ENCODE results near the gene ZMYM2.

Gene ZMYM2

DNA sequence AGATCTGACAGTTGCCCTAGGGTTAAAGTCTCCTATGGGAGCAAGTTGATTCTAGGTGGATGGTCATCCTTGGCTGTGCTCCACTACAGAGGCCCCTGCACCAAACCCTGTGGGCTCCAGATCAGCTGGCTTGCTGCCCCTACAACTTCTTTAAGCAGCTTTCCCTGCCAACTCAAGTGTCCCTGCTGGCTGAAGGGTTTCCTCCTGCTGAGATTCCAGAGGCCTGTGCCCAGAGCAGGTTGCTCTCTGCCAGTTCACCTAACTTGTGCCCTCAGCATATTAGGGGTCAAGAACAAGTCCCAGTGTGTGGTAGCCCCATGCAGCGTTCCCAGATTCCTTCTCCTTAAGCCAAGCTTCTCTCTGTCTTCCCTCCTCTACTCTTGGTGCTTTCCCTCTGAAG is 85.6 kb downstream of the ZMYM2 start:
- DNase-seq (ENCODE audit: low read depth, low spot score) = no peak

DNA sequence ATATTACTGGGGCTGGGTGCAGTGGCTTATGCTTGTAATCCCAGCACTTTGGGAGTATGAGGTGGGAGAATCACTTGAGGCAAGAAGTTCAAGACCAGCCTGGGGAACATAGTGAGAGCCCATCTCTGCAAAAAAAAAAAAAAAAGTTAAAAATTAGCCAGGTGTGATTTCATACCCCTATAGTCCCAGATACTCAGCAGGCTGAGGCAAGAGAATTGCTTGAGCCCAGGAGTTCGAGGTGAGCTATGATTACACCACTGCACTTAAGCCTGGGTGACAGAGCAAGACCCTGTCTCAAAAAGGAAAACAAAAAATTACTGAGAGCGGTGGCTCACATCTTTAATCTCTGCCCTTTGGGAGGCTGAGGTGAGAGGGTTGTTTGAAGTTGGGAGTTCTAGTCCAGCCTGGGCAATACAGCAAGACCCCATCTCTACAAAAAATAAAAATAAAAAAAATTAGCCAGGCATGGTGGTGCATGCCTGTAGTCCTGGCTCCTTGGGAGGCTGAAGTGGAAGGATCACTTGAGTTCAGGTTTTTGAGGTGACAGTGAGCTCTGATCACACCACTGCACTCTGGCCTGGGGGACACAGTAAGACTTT is 87.5 kb downstream of the ZMYM2 start:
- no peak for DNase-seq (ENCODE audit: low read depth, low spot score)

DNA sequence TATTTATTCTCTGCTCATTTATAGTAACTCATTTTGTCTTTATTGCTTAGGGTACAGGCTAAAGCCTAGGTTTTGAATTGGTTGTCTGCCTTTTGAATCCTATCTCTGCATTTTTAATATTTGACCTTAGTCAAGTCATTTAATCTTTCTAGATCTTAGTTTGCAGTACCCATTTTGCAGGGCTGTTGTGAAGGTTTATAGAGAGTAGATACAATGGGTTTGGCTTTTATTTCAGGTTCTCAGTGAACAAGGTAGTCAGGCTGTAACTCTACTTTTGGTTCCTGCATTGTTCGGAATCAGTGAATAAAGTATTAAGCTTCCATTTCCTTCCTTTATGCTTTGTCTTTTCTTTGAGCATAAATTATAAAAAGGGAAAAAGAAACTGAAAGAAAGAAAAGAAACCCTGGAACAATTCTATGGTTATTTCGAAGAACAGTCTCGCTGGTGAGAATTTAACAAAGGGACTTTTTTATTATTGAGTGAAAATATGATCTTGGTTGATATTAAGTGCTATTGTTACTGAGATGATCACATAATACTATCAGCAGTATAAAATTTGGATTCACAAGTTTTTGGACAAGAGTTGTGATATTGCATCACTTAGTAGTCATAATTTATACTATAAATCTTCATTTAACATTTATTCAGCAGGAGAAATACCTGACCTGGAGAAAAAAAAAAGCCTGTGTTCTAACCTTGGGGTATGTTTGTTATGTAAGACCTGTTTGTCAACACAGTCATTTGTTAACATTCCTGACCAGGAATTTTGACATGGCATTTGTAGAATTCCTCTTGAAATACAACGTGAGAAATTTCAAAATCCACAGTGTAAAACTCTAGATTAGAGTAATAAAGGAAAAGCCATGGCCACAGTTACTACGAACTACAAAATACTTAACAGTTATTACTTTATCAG is 91.3 kb downstream of the ZMYM2 start:
- DNase-seq (ENCODE audit: low read depth, low spot score) = no peak

DNA sequence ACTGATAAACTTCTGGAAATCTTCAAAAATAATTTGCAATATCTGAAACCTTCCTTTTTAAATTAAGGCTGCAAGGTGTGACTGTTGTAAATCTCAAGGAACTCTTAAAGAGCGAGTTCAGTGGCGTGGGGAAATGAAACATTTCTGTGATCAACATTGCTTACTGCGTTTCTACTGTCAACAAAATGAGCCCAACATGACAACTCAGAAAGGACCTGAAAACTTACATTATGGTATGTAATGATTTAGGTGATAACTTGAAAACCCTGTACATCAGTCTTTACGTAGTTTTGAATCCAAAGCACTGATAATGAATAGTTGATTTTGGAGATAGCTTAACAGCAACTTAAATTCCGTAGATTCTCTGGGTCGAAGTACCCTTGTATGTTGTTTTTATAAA is 92.8 kb downstream of the ZMYM2 start:
- no peak for DNase-seq (ENCODE audit: low read depth, low spot score)

DNA sequence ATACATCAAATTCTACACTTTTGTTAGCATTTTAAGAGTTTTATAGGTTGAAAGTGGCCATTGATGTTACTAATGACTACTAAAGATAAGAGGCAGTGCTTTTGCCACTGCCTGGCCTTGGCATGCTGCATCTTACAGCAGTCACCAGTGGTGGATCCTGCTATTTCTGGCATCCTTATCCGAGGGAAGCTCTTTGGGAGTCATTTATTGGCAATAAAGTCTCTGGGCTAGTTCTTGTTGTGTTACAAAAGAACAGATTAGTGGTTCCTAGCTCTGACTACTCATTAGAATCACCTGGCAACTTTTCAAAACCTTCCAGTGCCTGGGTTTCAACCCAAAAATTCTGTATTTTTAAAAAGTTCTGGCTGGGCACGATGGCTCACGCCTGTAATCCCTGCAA is 94.5 kb downstream of the ZMYM2 start:
- DNase-seq (ENCODE audit: low read depth, low spot score) = no peak

DNA sequence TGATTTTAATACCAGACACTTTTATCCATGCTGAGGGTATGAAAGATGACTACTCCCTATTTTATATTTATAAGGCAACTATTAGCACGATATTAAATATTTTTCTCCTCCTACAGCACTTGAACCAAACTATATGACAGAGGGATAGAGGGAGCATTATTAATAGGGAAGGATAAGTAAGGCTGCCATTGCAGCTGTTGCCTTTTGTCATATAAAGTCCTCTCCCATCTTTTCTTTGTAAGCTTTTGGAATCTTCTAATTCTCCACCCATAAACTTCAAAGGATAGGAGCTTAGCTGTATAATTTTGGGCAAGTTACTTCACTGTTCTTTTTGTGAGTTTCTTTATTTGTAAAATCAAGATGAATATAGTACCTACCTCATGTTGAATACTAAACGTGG is 95.4 kb downstream of the ZMYM2 start:
- no peak for DNase-seq (ENCODE audit: low read depth, low spot score)

DNA sequence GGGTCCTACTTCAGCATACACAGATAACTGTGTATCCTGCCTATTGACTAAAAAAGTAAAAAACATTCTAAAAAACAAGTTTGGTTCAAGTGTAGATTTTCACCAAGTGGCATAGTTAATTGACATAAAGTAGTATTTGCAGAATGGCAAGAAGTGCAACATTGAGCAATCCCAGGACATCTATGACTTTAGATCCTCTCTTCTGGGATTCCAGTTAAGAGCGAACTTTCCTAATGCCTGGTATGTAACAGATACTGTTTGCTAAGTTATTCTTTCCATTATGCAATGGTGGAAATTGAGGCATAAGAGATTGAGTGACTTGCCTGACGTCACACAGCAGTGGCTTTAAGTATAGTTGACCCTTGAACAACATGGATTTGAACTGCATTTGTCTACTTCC is 96.1 kb downstream of the ZMYM2 start:
- DNase-seq (ENCODE audit: low read depth, low spot score) = no peak

DNA sequence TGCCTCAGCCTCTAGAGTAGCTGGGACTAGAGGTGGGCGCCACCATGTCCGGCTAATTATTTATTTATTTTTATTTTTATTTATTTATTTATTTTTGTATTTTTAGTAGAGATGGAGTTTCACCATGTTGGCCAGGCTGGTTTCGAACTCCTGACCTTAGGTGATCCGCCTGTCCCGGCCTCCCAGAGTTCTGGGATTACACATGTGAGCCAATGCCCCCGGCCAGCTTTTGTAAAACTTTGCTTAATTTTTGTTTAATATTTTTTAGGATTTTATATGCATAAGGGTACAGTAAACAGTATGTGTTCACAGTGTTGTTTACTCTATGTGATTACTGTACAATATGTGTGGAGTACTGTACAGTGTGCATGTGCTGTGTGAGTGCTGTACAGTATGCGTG is 98.7 kb downstream of the ZMYM2 start:
- no peak for DNase-seq (ENCODE audit: low read depth, low spot score)

DNA sequence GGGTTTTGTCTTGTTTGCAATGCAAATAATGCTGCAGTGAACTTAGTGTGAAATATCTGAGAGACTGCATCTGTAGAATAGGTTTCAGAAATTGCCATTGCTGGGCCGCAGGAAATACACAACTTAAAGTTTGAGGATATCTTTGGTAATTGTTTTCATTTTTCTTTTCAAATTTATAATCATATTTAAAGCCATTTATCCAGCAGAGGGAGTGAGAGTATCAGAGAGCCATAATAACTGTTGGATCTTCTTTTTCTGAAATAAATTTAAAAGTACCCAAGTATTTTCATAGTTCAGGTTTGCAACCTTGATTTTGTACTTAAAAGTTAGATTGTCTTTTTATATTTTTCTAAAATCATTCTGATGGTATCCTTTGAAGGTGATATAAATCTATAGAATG is 99.4 kb downstream of the ZMYM2 start:
- DNase-seq (ENCODE audit: low read depth, low spot score) = no peak

DNA sequence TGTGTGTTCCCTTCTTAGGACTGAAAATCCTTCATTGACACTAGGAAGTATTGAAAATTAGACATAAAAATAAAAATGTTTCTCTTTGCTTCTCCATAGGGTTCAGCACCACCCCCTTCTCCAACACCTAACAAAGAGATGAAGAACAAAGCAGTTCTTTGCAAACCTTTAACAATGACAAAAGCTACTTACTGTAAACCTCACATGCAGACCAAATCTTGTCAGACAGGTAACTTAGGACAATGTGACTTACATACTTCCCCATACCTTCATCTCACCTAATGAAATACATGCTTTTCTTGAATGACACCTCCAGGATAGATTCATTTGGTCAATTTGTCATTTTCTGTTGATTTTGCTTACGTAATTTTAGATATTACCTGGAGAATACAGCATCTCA is 99.9 kb downstream of the ZMYM2 start:
- DNase-seq (ENCODE audit: low read depth, low spot score) = no peak

DNA sequence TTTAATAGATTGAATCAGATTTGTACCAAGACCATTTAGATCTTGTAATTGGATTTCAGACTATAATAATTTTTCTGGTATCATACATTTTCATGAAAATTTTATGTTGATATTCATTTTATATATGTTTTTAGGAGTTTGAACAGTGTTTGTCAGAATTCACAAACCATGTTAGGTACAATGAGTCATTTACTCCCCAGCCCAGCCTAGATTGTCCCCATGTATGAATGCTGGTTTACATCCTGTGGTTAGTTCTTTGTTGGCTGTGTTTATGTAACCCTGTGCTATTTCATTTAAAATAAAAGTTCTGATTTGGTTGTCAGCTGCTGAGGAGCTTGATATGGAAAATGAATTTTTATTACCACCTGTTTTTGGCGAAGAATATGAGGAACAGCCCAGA is 105.6 kb downstream of the ZMYM2 start:
- no peak for DNase-seq (ENCODE audit: low read depth, low spot score)

DNA sequence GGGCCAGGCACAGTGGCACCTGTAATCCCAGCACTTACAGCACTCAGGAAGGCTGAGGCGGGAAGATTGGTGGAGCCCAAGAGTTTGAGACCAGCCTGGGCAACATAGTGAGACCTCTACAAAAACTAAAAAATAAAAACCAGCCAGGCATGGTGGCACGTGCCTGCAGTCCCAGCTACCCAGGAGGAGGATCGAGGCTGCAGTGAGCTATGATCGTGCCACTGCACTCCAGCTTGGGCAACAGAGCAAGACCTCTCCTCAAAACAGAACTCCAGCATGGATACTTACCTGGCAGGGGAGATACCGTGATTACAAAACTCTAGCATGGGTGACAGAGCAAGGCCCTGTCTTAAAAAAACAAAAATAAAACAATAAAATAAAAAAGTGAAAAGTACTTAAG is 107.0 kb downstream of the ZMYM2 start:
- DNase-seq (ENCODE audit: low read depth, low spot score) = no peak

DNA sequence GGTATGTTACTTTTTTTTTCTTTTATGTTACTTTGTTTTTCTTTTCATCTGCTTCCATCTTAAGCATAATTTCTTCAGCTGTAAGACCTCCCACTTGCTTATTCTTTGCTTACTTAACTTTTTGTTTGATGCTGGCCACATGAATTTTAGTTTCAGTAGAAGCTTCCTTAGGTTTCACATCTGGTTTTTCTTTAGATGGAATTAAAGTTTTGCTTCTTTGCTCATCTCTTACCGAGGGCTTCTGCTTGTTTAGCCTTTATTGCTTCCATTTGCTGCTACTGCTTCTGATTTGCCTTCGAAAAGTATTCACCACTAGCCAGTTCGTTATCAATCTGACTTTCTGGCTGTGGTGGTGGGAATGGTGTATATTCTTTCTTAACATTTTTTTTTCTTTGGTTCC is 111.4 kb downstream of the ZMYM2 start:
- DNase-seq (ENCODE audit: low read depth, low spot score) = no peak

DNA sequence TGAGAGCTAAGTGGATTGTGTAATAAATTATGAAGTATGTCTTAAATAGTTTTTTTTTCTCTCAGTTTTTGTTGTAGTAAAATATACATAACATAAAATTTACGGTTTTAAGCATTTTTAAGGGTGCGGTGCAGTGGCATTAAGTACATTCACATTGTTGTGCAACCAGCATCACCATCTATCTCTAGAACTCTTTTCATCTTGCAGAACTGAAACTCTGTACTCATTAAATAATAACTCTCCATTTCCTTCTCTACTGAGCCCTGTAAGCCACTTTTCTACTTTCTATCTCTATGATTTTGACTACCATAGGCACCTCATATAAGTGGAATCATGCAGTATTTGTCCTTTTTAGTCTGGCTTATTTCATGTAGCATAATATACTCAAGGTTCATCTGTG is 115.2 kb downstream of the ZMYM2 start:
- DNase-seq (ENCODE audit: low read depth, low spot score) = no peak

DNA sequence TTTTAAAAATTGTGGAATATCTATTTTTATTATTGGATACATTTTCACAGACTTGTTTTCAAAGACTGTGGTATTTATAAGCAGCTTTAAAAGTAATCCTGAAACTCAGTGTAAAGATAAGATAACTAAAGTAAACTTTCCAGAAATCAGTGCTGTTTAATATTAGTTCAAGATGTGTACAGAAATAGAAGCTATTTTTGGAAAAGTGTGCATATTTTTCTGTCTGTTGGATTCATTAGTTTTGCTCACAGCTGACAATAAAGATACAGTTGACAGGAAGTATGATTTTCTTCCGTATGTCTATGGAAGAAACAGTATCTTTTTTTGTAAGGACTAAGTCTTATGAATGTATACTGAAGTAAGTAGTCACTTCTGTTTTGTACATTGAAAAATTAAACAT is 116.4 kb downstream of the ZMYM2 start:
- DNase-seq (ENCODE audit: low read depth, low spot score) = no peak

DNA sequence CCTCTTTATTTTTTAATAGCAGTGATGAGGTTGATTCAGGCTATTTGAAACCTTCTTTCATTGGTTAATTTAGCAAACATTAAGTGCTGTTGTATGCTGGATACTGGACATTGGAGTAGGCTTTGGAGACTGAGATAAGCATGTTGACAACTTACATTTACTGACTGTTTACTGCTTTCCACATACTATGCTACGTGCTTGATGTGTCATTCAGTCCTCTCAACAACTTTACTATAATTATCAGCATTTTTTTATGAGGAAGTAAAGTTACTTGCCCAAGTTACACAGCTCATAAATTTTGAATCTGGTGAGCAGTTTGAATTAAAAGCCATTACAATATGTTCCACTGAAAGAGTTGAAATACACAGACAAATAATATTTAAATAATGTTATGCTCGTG is 118.6 kb downstream of the ZMYM2 start:
- DNase-seq (ENCODE audit: low read depth, low spot score) = no peak

DNA sequence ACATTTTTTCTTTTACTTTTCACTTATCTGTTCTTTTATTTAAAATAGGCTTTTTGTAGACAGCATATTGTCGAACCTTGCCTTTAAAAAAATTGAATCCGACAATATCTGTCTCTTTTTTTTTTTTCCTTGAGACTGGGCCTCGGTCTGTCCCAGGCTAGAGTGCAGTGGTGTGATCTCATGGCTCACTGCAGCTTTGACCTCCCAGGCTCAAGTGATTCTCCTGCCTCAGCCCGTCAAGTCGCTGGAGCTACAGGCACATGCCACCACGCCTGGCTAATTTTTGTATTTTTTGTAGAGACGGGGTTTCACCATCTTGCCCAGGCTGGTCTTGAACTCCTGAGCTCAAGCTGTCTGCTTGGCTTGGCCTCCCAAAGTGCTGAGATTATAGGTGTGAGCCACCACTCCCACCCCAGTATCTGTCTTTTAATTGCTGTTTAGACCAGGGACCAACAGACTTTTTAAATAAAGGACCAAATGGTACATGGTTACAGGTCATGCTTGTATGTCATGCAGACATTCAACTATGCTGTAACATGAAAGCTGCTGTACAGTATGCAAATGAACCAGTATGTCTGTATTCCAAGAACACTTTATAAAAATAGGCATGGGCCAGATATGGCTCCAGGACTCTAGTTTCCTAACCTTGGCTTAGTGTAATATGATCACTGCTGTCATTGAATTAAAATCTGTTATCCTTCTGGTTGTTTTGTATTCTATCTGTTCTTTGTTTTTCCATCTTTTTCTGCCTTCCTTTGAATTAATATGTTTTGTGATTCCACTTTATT is 122.0 kb downstream of the ZMYM2 start:
- DNase-seq (ENCODE audit: low read depth, low spot score) = no peak

DNA sequence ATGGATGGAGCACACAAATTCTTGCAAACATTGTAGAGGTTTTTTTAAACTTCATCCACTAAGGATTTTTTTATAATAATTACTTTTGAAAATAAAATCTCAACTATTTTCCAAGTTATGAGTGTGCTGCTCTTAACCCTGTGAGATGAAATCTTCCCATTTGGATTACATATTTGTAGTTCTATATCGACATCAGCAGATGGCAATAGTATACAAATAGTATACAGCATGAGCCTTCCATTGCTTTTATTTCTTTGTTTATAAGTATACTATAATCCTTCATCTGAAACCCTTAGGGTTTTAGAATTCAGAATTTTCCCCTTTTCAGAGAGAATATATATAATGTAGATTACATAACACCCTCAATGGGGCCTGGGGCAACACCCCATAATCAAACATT is 131.8 kb downstream of the ZMYM2 start:
- no peak for DNase-seq (ENCODE audit: low read depth, low spot score)

DNA sequence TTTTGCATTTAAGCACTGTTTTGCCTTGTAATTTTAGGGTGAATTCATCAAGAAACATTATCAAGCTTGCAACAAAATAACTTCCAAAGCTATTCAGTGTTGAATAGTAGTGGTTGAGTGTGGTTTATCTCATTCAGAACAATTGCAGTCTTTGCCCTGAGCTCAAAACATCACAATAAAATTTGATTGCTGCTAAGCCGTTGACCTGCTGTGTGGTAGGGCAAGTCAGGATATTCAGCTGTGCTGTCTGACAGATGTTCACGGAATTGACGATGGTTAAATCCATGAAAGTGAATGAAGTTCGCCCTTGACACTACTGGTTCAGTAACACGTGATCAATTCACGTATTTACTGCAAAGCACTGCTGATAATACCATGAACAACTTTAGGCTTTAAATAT is 135.4 kb downstream of the ZMYM2 start:
- no peak for DNase-seq (ENCODE audit: low read depth, low spot score)

DNA sequence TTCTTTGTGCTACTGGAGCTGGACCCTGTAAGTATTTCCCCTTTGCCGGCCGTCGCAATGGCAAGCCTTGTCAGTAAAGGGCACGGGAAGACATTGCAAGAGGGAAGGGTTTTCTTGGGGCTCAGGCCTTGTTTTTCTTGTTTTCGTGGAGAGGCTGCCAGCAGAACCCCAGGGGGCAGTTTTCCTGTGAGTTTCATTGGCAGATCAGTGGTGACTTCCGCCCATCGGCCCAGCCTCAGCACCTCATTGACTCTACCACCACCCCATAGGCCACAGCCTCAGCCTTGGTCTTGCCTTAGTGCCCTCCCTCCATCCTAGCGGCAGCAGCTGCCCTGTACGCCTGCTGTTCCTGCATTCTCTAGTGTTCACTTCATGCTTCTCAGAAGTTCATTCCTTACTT is 140.8 kb downstream of the ZMYM2 start:
- DNase-seq (ENCODE audit: low read depth, low spot score) = no peak

DNA sequence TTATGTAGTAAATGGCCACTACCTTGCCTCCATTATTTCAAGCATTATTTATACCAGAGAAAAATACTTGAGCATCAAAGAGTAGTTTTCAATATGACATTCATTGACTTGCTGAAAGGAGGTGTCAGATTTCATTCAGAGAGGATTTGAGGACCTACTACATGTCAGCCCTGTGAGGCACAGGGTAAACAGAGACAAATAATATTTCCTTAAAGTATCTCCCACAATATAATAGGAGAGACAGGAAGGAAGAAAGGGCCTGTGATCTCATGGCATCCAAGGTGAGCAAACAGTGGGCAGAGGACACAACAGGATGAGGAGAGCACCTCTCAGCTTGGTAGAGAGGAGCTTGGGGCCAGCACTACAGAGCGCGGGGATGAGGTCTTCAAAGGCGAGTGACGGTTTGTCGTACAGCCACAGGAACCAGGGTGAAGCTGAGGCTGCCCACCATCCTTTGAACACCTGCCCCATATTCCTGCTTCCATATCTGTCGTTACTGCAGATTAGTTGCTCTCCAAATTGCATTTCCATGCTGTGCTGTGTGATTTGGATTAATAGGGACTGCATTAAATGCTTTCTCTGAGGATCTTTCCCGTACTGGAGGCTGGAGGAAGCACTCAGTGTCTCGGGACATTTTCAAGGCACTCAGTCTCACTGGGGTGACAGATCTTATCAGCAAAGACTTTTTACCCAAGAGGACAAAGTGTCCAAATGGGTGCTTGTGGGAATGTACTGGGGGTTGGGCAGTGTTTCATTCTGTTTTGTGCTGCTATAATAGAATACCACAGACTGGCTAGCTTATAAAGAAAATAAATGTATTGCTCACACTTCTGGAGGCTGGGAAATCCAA is 143.2 kb downstream of the ZMYM2 start:
- DNase-seq (ENCODE audit: low read depth, low spot score) = no peak

Data from activated naive CD8-positive, alpha-beta T cell treated with anti-CD3 and anti-CD28 coated beads, Interleukin-2, amount 50 U/mL, for 16 hours (primary cell).